ENCODE data around the gene GPR18. TPM values are rescaled to one million over a fixed set of nuclear protein-coding genes. Genes with fewer than 3 reads are reported as not detected.
A peak's percentile ranks its signal among the peaks of the same experiment; 100 is the strongest.

GPR18 gene
- total and polyA plus RNA-seq, 2 donors (not counting 1 experiment from before 2014, with no cell fraction given) = not detected

GRCh38 chr13:99271249-99271648, 13.1 kb upstream of the GPR18 start:
- Histone ChIP-seq H4K20me1 (ENCODE audit: control insufficient read depth, extremely low read depth, insufficient read depth, low read length) (peaks cover 2% of the 10 kb centered on the region), H3K27ac (ENCODE audit: insufficient read depth, low read length) (no peak overlapping the region), H3K9ac (ENCODE audit: insufficient read depth, low read length) (no peak overlapping the region), H3K4me3 (replicated peaks in 1 of 4; ENCODE audit: control extremely low read depth in 1 of 4, insufficient read depth in 1 of 4, low read depth in 3 of 4, low read length in 4 of 4) (no peak overlapping the region), H2AFZ (ENCODE audit: low read length) (no peak overlapping the region), H3K4me2 (ENCODE audit: extremely low read depth, insufficient read depth, low read length) (no peak overlapping the region), H3K27me3 (ENCODE audit: control insufficient read depth, insufficient read depth, low read length) (no peaks in the 10 kb centered on the region), H3K36me3 (ENCODE audit: control insufficient read depth, insufficient read depth, low read length) (no peaks in the 10 kb centered on the region), H3K79me2 (ENCODE audit: control insufficient read depth, insufficient read depth, low read length) (no peaks in the 10 kb centered on the region), H3K9me3 (ENCODE audit: control insufficient read depth, insufficient read depth, low read depth, low read length) (no peaks in the 10 kb centered on the region), H3K4me1 (ENCODE audit: control insufficient read depth, extremely low read depth, insufficient read depth, low read length) (no peaks in the 10 kb centered on the region)
- no peak for DNase-seq (ENCODE audit: low read depth in 2 of 2)
- TF ChIP-seq EZH2 (IDR thresholded peaks at IDR 0.05; ENCODE audit: low read length, missing control alignments) = no peak
- TF ChIP-seq CTCF (conservative IDR thresholded peaks at IDR 0.05 in 1 of 2, IDR thresholded peaks at IDR 0.05 in 1 of 2; ENCODE audit: low read depth in 1 of 2, low read length in 2 of 2) = no peak

- peaks cover 2% of the 10 kb centered on the region for H4K20me1 ChIP-seq (ENCODE audit: control insufficient read depth, extremely low read depth, insufficient read depth, low read length)
- no peak overlapping the region for H3K4me2 ChIP-seq (ENCODE audit: extremely low read depth, insufficient read depth, low read length)
- no peaks in the 10 kb centered on the region for H3K9me3 ChIP-seq (ENCODE audit: control insufficient read depth, insufficient read depth, low read depth, low read length)
- H3K79me2 ChIP-seq (ENCODE audit: control insufficient read depth, insufficient read depth, low read length) = no peaks in the 10 kb centered on the region
- H3K36me3 ChIP-seq (ENCODE audit: control insufficient read depth, insufficient read depth, low read length) = no peaks in the 10 kb centered on the region
- H3K27me3 ChIP-seq (ENCODE audit: control insufficient read depth, insufficient read depth, low read length) = no peaks in the 10 kb centered on the region
- no peak overlapping the region for H3K9ac ChIP-seq (ENCODE audit: insufficient read depth, low read length)
- no peak overlapping the region for H3K4me3 ChIP-seq (replicated peaks in 1 of 4; ENCODE audit: control extremely low read depth in 1 of 4, insufficient read depth in 1 of 4, low read depth in 3 of 4, low read length in 4 of 4)
- no peak overlapping the region for H2AFZ ChIP-seq (ENCODE audit: low read length)
- TF ChIP-seq EZH2 (IDR thresholded peaks at IDR 0.05; ENCODE audit: low read length, missing control alignments) = no peak
- TF ChIP-seq CTCF (conservative IDR thresholded peaks at IDR 0.05 in 1 of 2, IDR thresholded peaks at IDR 0.05 in 1 of 2; ENCODE audit: low read depth in 1 of 2, low read length in 2 of 2) = no peak
- no peaks in the 10 kb centered on the region for H3K4me1 ChIP-seq (ENCODE audit: control insufficient read depth, extremely low read depth, insufficient read depth, low read length)
- no peak overlapping the region for H3K27ac ChIP-seq (ENCODE audit: insufficient read depth, low read length)
- no peak for DNase-seq (ENCODE audit: low read depth in 2 of 2)
Observed at GRCh38 chr13:99270518-99270917, 12.3 kb upstream of the GPR18 start.

GRCh38 chr13:99269627-99270241, 11.6 kb upstream of the GPR18 start:
- DNase-seq (ENCODE audit: low read depth in 2 of 2) = peak; percentile 56 to 81
- no peak overlapping the region for H3K27ac ChIP-seq (ENCODE audit: insufficient read depth, low read length)
- no peaks in the 10 kb centered on the region for H3K79me2 ChIP-seq (ENCODE audit: control insufficient read depth, insufficient read depth, low read length)
- no peaks in the 10 kb centered on the region for H3K36me3 ChIP-seq (ENCODE audit: control insufficient read depth, insufficient read depth, low read length)
- H3K4me1 ChIP-seq (ENCODE audit: control insufficient read depth, extremely low read depth, insufficient read depth, low read length) = no peaks in the 10 kb centered on the region
- H3K9me3 ChIP-seq (ENCODE audit: control insufficient read depth, insufficient read depth, low read depth, low read length) = no peaks in the 10 kb centered on the region
- no peak for TF ChIP-seq EZH2 (IDR thresholded peaks at IDR 0.05; ENCODE audit: low read length, missing control alignments)
- TF ChIP-seq CTCF (conservative IDR thresholded peaks at IDR 0.05 in 1 of 2, IDR thresholded peaks at IDR 0.05 in 1 of 2; ENCODE audit: low read depth in 1 of 2, low read length in 2 of 2) = peak; percentile 72 to 80
- H2AFZ ChIP-seq (ENCODE audit: low read length) = no peak overlapping the region
- H3K27me3 ChIP-seq (ENCODE audit: control insufficient read depth, insufficient read depth, low read length) = no peaks in the 10 kb centered on the region
- H3K9ac ChIP-seq (ENCODE audit: insufficient read depth, low read length) = no peak overlapping the region
- H3K4me3 ChIP-seq (replicated peaks in 1 of 4; ENCODE audit: control extremely low read depth in 1 of 4, insufficient read depth in 1 of 4, low read depth in 3 of 4, low read length in 4 of 4) = no peak overlapping the region
- H3K4me2 ChIP-seq (ENCODE audit: extremely low read depth, insufficient read depth, low read length) = no peak overlapping the region
- H4K20me1 ChIP-seq (ENCODE audit: control insufficient read depth, extremely low read depth, insufficient read depth, low read length) = no peaks in the 10 kb centered on the region

Data from fibroblast of lung (primary cell).